ENCODE measurements around the gene TMPRSS6.

The TMPRSS6 gene

GRCh38 chr22:37094239-37094638, 15.3 kb downstream of the TMPRSS6 start:
- Mint-ChIP-seq H3K4me1 (ENCODE audit: low read depth) (peaks cover 25% of the 10 kb centered on the region), H3K27ac (no peak overlapping the region), H3K27me3 (ENCODE audit: low read depth) (peaks cover 10% of the 10 kb centered on the region), H3K36me3 (ENCODE audit: low read depth) (no peaks in the 10 kb centered on the region), H3K4me3 (no peak overlapping the region), H3K9me3 (no peaks in the 10 kb centered on the region)

GRCh38 chr22:37092997-37093396, 16.5 kb downstream of the TMPRSS6 start:
- Mint-ChIP-seq H3K4me1 (ENCODE audit: low read depth) (peaks cover 26% of the 10 kb centered on the region), H3K4me3 (no peak overlapping the region), H3K27me3 (ENCODE audit: low read depth) (peaks cover 10% of the 10 kb centered on the region), H3K27ac (no peak overlapping the region), H3K36me3 (ENCODE audit: low read depth) (no peaks in the 10 kb centered on the region), H3K9me3 (no peaks in the 10 kb centered on the region)

GRCh38 chr22:37091994-37092393, 17.5 kb downstream of the TMPRSS6 start:
- Mint-ChIP-seq H3K4me3 (no peak overlapping the region), H3K9me3 (no peaks in the 10 kb centered on the region), H3K27ac (no peak overlapping the region), H3K36me3 (ENCODE audit: low read depth) (no peaks in the 10 kb centered on the region), H3K27me3 (ENCODE audit: low read depth) (peaks cover 10% of the 10 kb centered on the region), H3K4me1 (ENCODE audit: low read depth) (peaks cover 31% of the 10 kb centered on the region)

GRCh38 chr22:37090920-37091695, 18.4 kb downstream of the TMPRSS6 start:
- H3K27ac Mint-ChIP-seq, result no peak overlapping the region

GRCh38 chr22:37089434-37089833, 20.1 kb downstream of the TMPRSS6 start:
- H3K9me3 Mint-ChIP-seq, result no peaks in the 10 kb centered on the region
- no peaks in the 10 kb centered on the region for H3K36me3 Mint-ChIP-seq (ENCODE audit: low read depth)
- no peak overlapping the region for H3K4me3 Mint-ChIP-seq
- peaks cover 23% of the 10 kb centered on the region for H3K4me1 Mint-ChIP-seq (ENCODE audit: low read depth)
- peaks cover 4% of the 10 kb centered on the region for H3K27me3 Mint-ChIP-seq (ENCODE audit: low read depth)
- no peak overlapping the region for H3K27ac Mint-ChIP-seq

More at GRCh38 chr22:37090920-37091695, 18.4 kb downstream of the TMPRSS6 start:
- Mint-ChIP-seq H3K36me3 (ENCODE audit: low read depth) (no peaks in the 10 kb centered on the region), H3K27me3 (ENCODE audit: low read depth) (peaks cover 10% of the 10 kb centered on the region), H3K4me3 (no peak overlapping the region), H3K9me3 (no peaks in the 10 kb centered on the region), H3K4me1 (ENCODE audit: low read depth) (peaks cover 29% of the 10 kb centered on the region)

- Mint-ChIP-seq H3K27ac (peak overlapping the region; percentile 23), H3K27me3 (ENCODE audit: low read depth) (no peaks in the 10 kb centered on the region), H3K9me3 (no peaks in the 10 kb centered on the region), H3K36me3 (ENCODE audit: low read depth) (no peaks in the 10 kb centered on the region), H3K4me3 (no peak overlapping the region), H3K4me1 (ENCODE audit: low read depth) (peaks cover 21% of the 10 kb centered on the region)
Observed at GRCh38 chr22:37088750-37089408, 20.6 kb downstream of the TMPRSS6 start.

GRCh38 chr22:37088108-37088605, 21.4 kb downstream of the TMPRSS6 start:
- Mint-ChIP-seq H3K36me3 (ENCODE audit: low read depth) (peaks cover 3% of the 10 kb centered on the region), H3K4me1 (ENCODE audit: low read depth) (peaks cover 28% of the 10 kb centered on the region), H3K27ac (peak overlapping the region; percentile 63)

GRCh38 chr22:37086184-37086583, 23.3 kb downstream of the TMPRSS6 start:
- H3K4me1 Mint-ChIP-seq (ENCODE audit: low read depth), result peaks cover 44% of the 10 kb centered on the region
- H3K27ac Mint-ChIP-seq, result no peak overlapping the region
- peaks cover 6% of the 10 kb centered on the region for H3K36me3 Mint-ChIP-seq (ENCODE audit: low read depth)
- no peaks in the 10 kb centered on the region for H3K27me3 Mint-ChIP-seq (ENCODE audit: low read depth)
- H3K9me3 Mint-ChIP-seq, result no peaks in the 10 kb centered on the region
- no peak overlapping the region for H3K4me3 Mint-ChIP-seq

More at GRCh38 chr22:37088108-37088605, 21.4 kb downstream of the TMPRSS6 start:
- Mint-ChIP-seq H3K4me3 (peak overlapping the region; percentile 26), H3K9me3 (no peaks in the 10 kb centered on the region), H3K27me3 (ENCODE audit: low read depth) (no peaks in the 10 kb centered on the region)

- Mint-ChIP-seq H3K4me3 (no peak overlapping the region), H3K27ac (peak overlapping the region; percentile 15), H3K9me3 (no peaks in the 10 kb centered on the region), H3K27me3 (ENCODE audit: low read depth) (no peaks in the 10 kb centered on the region), H3K36me3 (ENCODE audit: low read depth) (peaks cover 7% of the 10 kb centered on the region), H3K4me1 (ENCODE audit: low read depth) (peaks cover 54% of the 10 kb centered on the region)
Observed at GRCh38 chr22:37084385-37084784, 25.1 kb downstream of the TMPRSS6 start.

- peaks cover 7% of the 10 kb centered on the region for H3K36me3 Mint-ChIP-seq (ENCODE audit: low read depth)
- peaks cover 57% of the 10 kb centered on the region for H3K4me1 Mint-ChIP-seq (ENCODE audit: low read depth)
- no peak overlapping the region for H3K4me3 Mint-ChIP-seq
- H3K9me3 Mint-ChIP-seq, result no peaks in the 10 kb centered on the region
- peak overlapping the region; percentile 83 for H3K27ac Mint-ChIP-seq
- no peaks in the 10 kb centered on the region for H3K27me3 Mint-ChIP-seq (ENCODE audit: low read depth)
Observed at GRCh38 chr22:37083914-37084313, 25.6 kb downstream of the TMPRSS6 start.

- Mint-ChIP-seq H3K4me3 (peak overlapping the region; percentile 0), H3K27ac (peak overlapping the region; percentile 97), H3K36me3 (ENCODE audit: low read depth) (peaks cover 7% of the 10 kb centered on the region), H3K27me3 (ENCODE audit: low read depth) (no peaks in the 10 kb centered on the region), H3K4me1 (ENCODE audit: low read depth) (peaks cover 56% of the 10 kb centered on the region), H3K9me3 (no peaks in the 10 kb centered on the region)
Observed at GRCh38 chr22:37082251-37082873, 27.2 kb downstream of the TMPRSS6 start.

- H3K36me3 Mint-ChIP-seq (ENCODE audit: low read depth), result peaks cover 7% of the 10 kb centered on the region
Observed at GRCh38 chr22:37080838-37081237, 28.7 kb downstream of the TMPRSS6 start.

GRCh38 chr22:37080438-37080837, 29.1 kb downstream of the TMPRSS6 start:
- peak overlapping the region; percentile 97 for H3K27ac Mint-ChIP-seq
- no peaks in the 10 kb centered on the region for H3K27me3 Mint-ChIP-seq (ENCODE audit: low read depth)
- H3K4me1 Mint-ChIP-seq (ENCODE audit: low read depth), result peaks cover 61% of the 10 kb centered on the region
- H3K36me3 Mint-ChIP-seq (ENCODE audit: low read depth), result peaks cover 7% of the 10 kb centered on the region
- peak overlapping the region; percentile 67 for H3K4me3 Mint-ChIP-seq
- no peaks in the 10 kb centered on the region for H3K9me3 Mint-ChIP-seq

More at GRCh38 chr22:37080838-37081237, 28.7 kb downstream of the TMPRSS6 start:
- Mint-ChIP-seq H3K4me1 (ENCODE audit: low read depth) (peaks cover 59% of the 10 kb centered on the region), H3K27me3 (ENCODE audit: low read depth) (no peaks in the 10 kb centered on the region), H3K4me3 (no peak overlapping the region), H3K27ac (peak overlapping the region; percentile 97), H3K9me3 (no peaks in the 10 kb centered on the region)

- Mint-ChIP-seq H3K9me3 (no peaks in the 10 kb centered on the region), H3K4me3 (peak overlapping the region; percentile 66), H3K27ac (peak overlapping the region; percentile 97), H3K4me1 (ENCODE audit: low read depth) (peaks cover 61% of the 10 kb centered on the region), H3K36me3 (ENCODE audit: low read depth) (peaks cover 7% of the 10 kb centered on the region), H3K27me3 (ENCODE audit: low read depth) (no peaks in the 10 kb centered on the region)
Observed at GRCh38 chr22:37079668-37080171, 29.8 kb downstream of the TMPRSS6 start.
